Upper lobe of left lung (tissue), 6 donors: ENCODE results near the gene SYNE2. TPM values are rescaled to one million over a fixed set of nuclear protein-coding genes. Genes with fewer than 3 reads are reported as not detected.

ENCODE experiments used
- ATAC-seq, 2 donors: fragments of 200-7000 bp; cut with Tn5 transposase; one replicate each; pipeline ENCODE4 v1.9.1; 2022; ENCODE audit warnings: mild to moderate bottlenecking in 2 of 2, moderate library complexity in 2 of 2; ENCODE audit not compliant: low FRiP score in 2 of 2
- DNase-seq, 2 donors: peaks; one replicate each; pipeline ENCODE4 v3.0.0-alpha.2; 2019 to 2020
- H3K27ac ChIP-seq, 4 donors: fragments of 200-600 bp; sonication (generic); one replicate each; pipeline ENCODE4 v1.5.1; 2016 to 2019
- H3K27me3 ChIP-seq, 4 donors: fragments of 200-600 bp; sonication (generic); one replicate each; pipeline ENCODE4 v1.5.1; 2017 to 2019
- H3K36me3 ChIP-seq, 4 donors: fragments of 200-600 bp; sonication (generic); one replicate each; pipeline ENCODE4 v1.5.1; 2016 to 2019
- H3K4me1 ChIP-seq, 4 donors: fragments of 200-600 bp; sonication (generic); one replicate each; pipeline ENCODE4 v1.5.1; 2018 to 2019
- H3K4me3 ChIP-seq, 4 donors: fragments of 200-600 bp; sonication (generic); one replicate each; pipeline ENCODE4 v1.5.1; 2017 to 2019; ENCODE audit warnings: mild to moderate bottlenecking in 2 of 4, moderate library complexity in 1 of 4
- H3K9me3 ChIP-seq, 4 donors: fragments of 200-600 bp; sonication (generic); one replicate each; pipeline ENCODE4 v1.5.1; 2018 to 2019
- EP300 ChIP-seq, 4 donors: sonication (generic); formaldehyde crosslinking; IDR thresholded peaks; one replicate each; pipeline ENCODE4 v1.5.1; 2017; ENCODE audit warnings: antibody characterized with exemption in 4 of 4, control low read depth in 2 of 4
- POLR2A ChIP-seq, 4 donors: fragments of 450-650 bp; IDR thresholded peaks; one replicate each; pipeline ENCODE4 v1.5.1; 2016 to 2017; ENCODE audit warnings: antibody characterized with exemption in 4 of 4, mild to moderate bottlenecking in 2 of 4
- POLR2AphosphoS5 ChIP-seq, 2 donors: sonication (generic); formaldehyde crosslinking; IDR thresholded peaks; one replicate each; pipeline ENCODE4 v1.5.1; 2017; ENCODE audit warnings: antibody characterized with exemption in 2 of 2
- WGBS, 2 donors: methylation state at CpG; one replicate each; pipeline ENCODE4 v1.1.5; 2017 to 2018; 5-methylcytosine and 5-hydroxymethylcytosine counted together
- total RNA-seq, 6 donors: library from RNA; depleted of rRNA in 4 of 6; stranded (reverse); fragments of >200 nt in 4 of 6; gene quantifications; one replicate each; pipeline versions ENCODE4 v1.1.0 to v1.2.1, GENCODE V29; 2016 to 2021
- TF ChIP-seq, protein P1 (sequence below), 6 experiments: fragments of 450-650 bp in 4 of 6; fragments of 200-600 bp in 2 of 6; sonication (generic) in 2 of 6; IDR thresholded peaks; one replicate each; pipeline ENCODE4 v1.5.1; 2016 to 2019; ENCODE audit warnings: antibody characterized with exemption in 6 of 6
- donor health status: DM: no; HTN: no; CAD: no; lungs with moderate emphysema.
- donor health status: DM: no; HTN: yes; CAD: no; lungs with severe emphysema.

SYNE2 gene
- total RNA-seq, 6 donors from 2014 or later: 75.8 to 439 (median 234) TPM

- no peak for TF ChIP-seq EP300 (IDR thresholded peaks at IDR 0.05)
- TF ChIP-seq POLR2AphosphoS5 (IDR thresholded peaks at IDR 0.05): no peak
- TF ChIP-seq, protein P1, sequence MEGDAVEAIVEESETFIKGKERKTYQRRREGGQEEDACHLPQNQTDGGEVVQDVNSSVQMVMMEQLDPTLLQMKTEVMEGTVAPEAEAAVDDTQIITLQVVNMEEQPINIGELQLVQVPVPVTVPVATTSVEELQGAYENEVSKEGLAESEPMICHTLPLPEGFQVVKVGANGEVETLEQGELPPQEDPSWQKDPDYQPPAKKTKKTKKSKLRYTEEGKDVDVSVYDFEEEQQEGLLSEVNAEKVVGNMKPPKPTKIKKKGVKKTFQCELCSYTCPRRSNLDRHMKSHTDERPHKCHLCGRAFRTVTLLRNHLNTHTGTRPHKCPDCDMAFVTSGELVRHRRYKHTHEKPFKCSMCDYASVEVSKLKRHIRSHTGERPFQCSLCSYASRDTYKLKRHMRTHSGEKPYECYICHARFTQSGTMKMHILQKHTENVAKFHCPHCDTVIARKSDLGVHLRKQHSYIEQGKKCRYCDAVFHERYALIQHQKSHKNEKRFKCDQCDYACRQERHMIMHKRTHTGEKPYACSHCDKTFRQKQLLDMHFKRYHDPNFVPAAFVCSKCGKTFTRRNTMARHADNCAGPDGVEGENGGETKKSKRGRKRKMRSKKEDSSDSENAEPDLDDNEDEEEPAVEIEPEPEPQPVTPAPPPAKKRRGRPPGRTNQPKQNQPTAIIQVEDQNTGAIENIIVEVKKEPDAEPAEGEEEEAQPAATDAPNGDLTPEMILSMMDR (IDR thresholded peaks at IDR 0.05): no peak
- no peak for TF ChIP-seq POLR2A (IDR thresholded peaks at IDR 0.05)
- H3K27me3 ChIP-seq: no peaks in the 10 kb centered on the region
- H3K4me3 ChIP-seq: no peak overlapping the region
- H3K4me1 ChIP-seq: peaks cover 0 to 7% (median 0%) of the 10 kb centered on the region in 4 donors
- peak in 1 of 2 donors; percentile 71 for ATAC-seq
- peaks cover 4 to 73% (median 8%) of the 10 kb centered on the region in 4 donors for H3K36me3 ChIP-seq
- peak in 1 of 2 donors; percentile 40 for DNase-seq
- 70 to 82% methylated on average over 4 to 5 of the region's 5 CpGs for WGBS, 2 donors
- no peaks in the 10 kb centered on the region for H3K9me3 ChIP-seq
- H3K27ac ChIP-seq: no peak overlapping the region
Observed at GRCh38 chr14:64092940-64093339, 240.1 kb downstream of the SYNE2 start.

GRCh38 chr14:64095620-64096019 lies 242.8 kb downstream of the SYNE2 start:
- TF ChIP-seq POLR2A (IDR thresholded peaks at IDR 0.05): no peak
- TF ChIP-seq EP300 (IDR thresholded peaks at IDR 0.05): no peak
- TF ChIP-seq POLR2AphosphoS5 (IDR thresholded peaks at IDR 0.05): no peak
- TF ChIP-seq, protein P1 (IDR thresholded peaks at IDR 0.05): no peak
- no peak overlapping the region for H3K27ac ChIP-seq
- WGBS, 2 donors: 67 to 93% methylated on average over 3 of the region's 3 CpGs
- peaks cover 0 to 7% (median 0%) of the 10 kb centered on the region in 4 donors for H3K4me1 ChIP-seq
- H3K9me3 ChIP-seq: no peaks in the 10 kb centered on the region
- H3K4me3 ChIP-seq: no peak overlapping the region
- H3K27me3 ChIP-seq: no peaks in the 10 kb centered on the region
- no peak for ATAC-seq
- DNase-seq: no peak
- peaks cover 4 to 74% (median 12%) of the 10 kb centered on the region in 4 donors for H3K36me3 ChIP-seq

DNA sequence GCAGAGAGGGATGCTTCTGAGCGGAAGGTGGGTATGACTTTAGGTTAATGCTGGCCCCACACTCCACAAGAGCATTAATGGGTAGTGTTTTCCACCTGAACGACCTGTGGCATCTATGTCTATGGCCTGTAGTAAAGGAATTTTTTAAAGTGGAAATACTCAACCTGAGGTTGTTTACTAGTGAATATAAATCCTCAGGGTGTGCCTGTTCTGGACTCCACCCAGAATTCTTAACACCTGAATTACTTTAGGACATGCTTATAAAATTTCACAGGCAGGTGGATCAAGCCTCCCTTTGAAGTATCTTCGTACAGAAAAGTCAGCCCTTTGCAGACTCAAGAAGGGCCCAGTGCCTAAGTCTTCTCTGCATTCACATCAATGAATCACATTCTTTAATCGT lies 245.3 kb downstream of the SYNE2 start:
- Histone ChIP-seq H3K4me3 (no peak overlapping the region), H3K9me3 (no peaks in the 10 kb centered on the region), H3K4me1 (peaks cover 0 to 2% (median 0%) of the 10 kb centered on the region in 4 donors), H3K27ac (peak overlapping the region in 1 of 4 donors; percentile 45), H3K36me3 (peaks cover 0 to 69% (median 15%) of the 10 kb centered on the region in 4 donors), H3K27me3 (no peaks in the 10 kb centered on the region)
- WGBS, 2 donors: 74 to 85% methylated on average over 4 of the region's 4 CpGs
- peak in 1 of 2 donors; percentile 53 for ATAC-seq
- no peak for DNase-seq
- TF ChIP-seq EP300 (IDR thresholded peaks at IDR 0.05) (no peak), POLR2AphosphoS5 (IDR thresholded peaks at IDR 0.05) (no peak), POLR2A (IDR thresholded peaks at IDR 0.05) (no peak)
- TF ChIP-seq, protein P1 (IDR thresholded peaks at IDR 0.05): no peak

DNA sequence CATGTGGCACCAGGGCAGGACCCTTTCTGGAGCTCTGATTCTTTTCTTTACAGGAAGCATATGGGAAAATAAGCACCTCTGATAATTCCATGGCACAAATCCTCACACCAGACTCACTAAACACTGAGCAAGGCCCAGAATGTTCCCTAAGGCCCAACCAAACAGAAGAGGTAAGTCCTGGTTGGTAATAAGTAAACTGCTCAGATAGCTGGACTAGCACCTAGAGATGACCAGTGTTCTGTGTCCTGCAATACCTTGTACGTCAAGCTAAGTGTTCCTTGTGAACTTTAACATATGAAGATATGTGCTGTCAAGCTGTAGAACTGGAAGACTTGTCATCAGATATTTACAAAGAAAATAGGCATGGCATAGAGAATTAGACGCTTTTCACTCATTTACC lies 254.6 kb downstream of the SYNE2 start:
- Histone ChIP-seq H3K27me3 (no peaks in the 10 kb centered on the region), H3K27ac (no peak overlapping the region), H3K4me3 (no peak overlapping the region), H3K4me1 (peaks cover 0 to 7% (median 3%) of the 10 kb centered on the region in 4 donors), H3K9me3 (no peaks in the 10 kb centered on the region), H3K36me3 (peaks cover 0 to 72% (median 11%) of the 10 kb centered on the region in 4 donors)
- 91 to 94% methylated on average over 2 of the region's 2 CpGs for WGBS, 2 donors
- TF ChIP-seq, protein P1 (IDR thresholded peaks at IDR 0.05): no peak
- no peak for TF ChIP-seq EP300 (IDR thresholded peaks at IDR 0.05)
- TF ChIP-seq POLR2A (IDR thresholded peaks at IDR 0.05): no peak
- no peak for TF ChIP-seq POLR2AphosphoS5 (IDR thresholded peaks at IDR 0.05)
- DNase-seq: no peak
- ATAC-seq: no peak
